Umbilical cord (tissue), 2 donors: ENCODE data around the gene ZNF287. TPM values are rescaled to one million over a fixed set of nuclear protein-coding genes. Genes with fewer than 3 reads are reported as not detected.
"Not testable (repeated sequence)": the region's sequence is repeated elsewhere in the genome, so short reads cannot be mapped to it uniquely, and the experiment has no call there.

Experiments
- DNase-seq: peaks from one replicate; pipeline ENCODE4 v3.0.0-alpha.2; 2015; ENCODE audit warnings: low spot score
- total RNA-seq: library from RNA; depleted of rRNA; stranded (reverse); fragments of >200 nt; gene quantifications from one replicate; pipeline ENCODE4 v1.2.3, GENCODE V29; 2014; ENCODE audit warnings: low replicate concordance; ENCODE audit not compliant: insufficient read depth

The ZNF287 gene
- 12.8 TPM for total RNA-seq

DNA sequence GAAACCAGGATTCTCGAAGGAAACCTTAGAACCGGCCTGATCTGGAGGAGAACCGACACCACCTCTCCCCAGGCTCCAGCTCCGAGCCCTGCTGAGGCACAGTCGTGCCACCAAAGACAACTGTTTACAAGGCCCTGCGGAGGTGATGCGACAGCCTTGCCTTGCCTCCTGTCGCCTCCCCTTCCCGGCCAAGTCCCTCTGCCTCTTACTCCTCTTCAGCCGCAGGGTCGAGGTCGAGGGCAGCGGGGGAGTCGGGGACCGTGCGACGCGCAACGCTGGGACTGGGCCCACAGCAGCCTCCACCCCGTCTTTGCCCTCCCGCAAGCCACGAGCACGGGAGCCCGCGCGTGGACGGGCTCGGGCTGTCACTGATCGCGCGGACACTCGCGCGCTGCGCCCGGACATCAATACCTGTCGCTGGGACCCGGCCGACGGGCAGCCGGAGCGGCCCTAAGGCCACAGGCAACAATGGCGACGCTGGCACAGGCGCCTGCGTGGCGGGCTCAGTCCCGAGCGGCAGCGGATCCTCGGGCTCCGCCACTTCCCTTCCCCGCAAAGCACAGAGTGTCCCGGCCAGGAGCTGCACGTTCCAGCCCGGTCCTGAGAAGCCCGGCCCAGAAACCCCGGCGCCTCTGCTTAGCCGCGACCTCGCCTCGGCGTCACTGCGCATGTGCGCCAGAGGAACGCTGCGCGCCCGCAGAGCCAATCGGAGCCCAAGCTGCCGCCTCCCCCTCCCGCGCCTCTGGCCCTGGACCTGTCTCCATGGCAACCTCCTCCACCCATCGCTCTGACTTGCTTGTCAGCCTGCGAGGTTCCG lies at the start of gene ZNF287:
Gene ZNF287 (minus strand): TSS at position 664 of the 817 bp plus-strand sequence. CDS start 1,473 bp downstream, outside the sequence.
- peak; percentile 97 for DNase-seq

DNA sequence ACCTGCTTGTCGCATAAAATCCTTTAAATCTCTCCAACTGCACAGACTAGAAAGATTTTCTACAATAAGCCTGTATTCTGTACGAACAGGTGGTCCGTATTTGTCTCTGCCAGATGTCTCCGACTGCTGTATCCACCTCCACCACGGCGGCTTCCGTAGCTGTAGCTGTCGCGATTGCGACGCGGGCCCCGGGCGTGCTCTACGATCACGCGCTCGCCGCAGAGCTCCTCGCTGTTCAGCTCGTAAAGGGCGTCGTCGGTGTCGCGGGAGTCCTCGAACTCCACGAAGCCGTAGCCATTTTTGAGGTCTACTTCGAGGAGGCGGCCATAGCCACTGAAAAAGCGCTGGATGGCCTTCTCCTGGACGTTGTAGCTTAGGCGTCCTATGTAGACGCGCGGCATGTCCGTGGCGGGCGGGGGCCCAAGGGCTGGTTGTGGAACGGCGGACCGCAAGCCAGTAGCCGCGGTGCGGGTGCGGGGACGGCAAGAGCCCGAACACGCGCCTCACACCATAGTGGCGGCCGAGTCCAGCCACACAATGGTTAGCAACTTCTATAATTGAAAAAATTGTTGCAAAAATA lies 48.6 kb upstream of the ZNF287 start:
- no peak for DNase-seq

GRCh38 chr17:16599537-16599936 lies 30.5 kb upstream of the ZNF287 start:
- DNase-seq, result no peak

DNA sequence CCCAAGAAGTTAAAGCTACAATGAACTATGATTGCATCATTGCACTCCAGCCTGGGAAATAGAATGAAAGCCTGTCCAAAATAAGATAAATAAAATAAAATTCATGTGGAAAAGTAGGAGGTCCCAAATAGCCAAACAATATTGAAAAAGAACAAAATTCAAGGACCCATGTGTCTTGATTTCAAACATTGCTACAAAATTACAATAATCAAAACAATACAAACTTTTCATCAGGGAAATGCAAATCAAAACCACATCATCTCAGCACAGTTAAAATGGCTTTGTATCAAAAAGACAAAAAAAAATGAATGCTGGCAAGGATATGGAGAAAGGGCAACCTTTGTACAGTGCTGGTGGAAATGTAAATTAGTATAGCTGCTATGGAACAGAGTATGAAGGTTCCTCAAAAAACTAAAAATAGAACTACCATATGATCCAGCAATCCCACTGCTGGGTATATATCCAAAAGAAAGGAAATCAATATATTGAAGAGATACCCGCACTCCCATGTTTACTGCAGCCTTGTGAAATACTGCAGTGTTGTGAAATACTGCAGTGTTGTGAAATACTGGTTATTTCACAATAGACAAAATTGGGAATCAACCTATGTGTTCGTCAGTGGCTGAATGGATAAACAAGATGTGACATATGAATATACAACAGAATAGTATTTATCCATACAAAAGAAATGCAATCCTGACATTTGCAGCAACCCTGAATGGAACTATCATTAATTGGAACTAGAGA lies 24.5 kb upstream of the ZNF287 start:
- no peak for DNase-seq

- peak; percentile 93 for DNase-seq
Measured at GRCh38 chr17:16589097-16589969, 20.3 kb upstream of the ZNF287 start.

DNA sequence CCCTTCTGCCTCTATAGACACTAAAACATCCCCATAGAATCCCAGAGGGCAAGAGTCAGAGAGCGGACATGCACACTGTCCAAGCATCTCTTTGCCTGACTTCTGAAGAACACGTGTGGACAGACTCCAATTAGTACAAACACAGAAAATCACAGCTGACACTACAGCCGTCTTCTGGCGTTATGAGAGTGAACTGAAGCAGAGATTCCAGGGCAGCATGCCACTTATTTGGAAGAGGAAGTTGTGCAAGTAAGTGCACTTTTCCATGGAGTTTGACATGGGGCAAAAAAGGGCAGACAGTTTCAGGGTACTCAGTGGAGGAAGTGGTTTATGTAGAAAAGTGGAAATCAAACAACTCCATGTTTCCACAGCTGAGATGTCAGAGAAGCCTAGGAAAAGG lies 16.8 kb upstream of the ZNF287 start:
- no peak for DNase-seq

DNA sequence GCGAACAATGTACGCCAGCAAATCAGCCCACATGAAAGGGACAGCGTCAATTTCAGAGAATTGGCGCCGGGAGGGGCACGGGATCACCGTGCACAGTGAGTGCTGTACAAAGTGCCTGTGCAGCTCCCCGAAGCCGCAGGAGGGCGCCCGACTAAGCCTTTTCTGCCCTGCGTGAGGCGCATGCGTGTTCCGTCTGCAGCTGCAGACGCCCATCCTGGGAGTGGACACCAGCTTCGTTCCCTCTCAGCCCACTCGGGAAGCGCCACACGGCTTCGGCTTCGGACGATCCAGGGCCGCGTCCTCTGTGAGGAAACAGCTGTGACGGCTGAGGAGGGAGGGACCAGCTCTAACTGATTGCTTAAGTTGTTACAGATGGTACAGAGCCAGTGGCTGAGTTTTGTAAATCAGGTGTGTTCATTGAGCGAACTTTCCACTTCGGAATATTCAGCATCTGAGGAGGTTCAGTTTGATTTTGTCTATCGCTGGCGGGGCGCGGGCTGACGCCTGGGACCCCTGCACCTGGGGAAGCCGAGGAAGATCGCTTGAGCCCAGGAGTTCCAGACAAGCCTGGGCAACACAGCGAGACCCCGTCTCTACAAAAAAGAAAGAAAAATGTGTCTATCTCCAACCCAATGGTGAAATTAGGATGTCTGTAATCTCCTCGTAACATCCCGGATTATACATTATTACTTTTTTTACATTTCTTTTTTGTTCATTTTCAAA lies 15.4 kb upstream of the ZNF287 start:
- DNase-seq, result peak; percentile 95

DNA sequence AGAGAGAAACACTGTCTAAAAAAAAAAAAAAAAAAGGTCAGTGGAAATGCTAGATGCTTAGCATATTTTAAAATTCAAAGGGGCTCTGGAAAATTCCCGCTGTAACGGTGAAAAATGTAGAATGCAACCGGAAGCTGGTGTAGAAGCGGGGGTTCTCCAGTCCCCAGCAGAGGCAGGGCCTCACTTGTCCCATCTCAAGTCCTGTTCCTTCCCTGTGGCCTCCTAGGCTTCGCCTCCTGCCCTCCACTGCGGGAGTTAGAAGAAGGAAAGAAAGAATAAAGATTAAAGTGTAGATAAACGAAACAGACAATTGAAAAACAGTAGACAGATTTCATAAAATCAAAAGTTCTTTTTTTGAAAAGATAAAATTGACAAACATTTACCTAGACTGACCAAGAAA lies 14.8 kb upstream of the ZNF287 start:
- no peak for DNase-seq

GRCh38 chr17:16573466-16573865 lies 4.5 kb upstream of the ZNF287 start:
- no peak for DNase-seq

DNA sequence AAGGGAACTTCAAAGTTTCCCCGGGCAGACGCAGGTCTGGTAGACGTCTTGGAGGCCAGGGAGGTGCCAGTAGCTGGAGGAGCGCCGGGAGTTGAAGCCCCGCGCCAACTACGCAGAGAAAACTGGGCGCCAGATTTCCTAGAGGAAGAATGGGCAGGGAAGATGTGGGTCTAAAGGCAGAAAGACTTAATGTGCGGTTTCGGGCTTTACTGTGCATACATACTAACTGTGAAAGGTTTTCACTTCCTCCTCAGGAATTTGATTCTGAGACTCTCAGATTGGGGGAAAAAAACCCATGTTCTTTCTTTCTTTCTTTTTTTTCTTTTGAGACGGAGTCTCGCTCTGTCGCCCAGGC lies 331 bp upstream of the ZNF287 start:
- no peak for DNase-seq

DNA sequence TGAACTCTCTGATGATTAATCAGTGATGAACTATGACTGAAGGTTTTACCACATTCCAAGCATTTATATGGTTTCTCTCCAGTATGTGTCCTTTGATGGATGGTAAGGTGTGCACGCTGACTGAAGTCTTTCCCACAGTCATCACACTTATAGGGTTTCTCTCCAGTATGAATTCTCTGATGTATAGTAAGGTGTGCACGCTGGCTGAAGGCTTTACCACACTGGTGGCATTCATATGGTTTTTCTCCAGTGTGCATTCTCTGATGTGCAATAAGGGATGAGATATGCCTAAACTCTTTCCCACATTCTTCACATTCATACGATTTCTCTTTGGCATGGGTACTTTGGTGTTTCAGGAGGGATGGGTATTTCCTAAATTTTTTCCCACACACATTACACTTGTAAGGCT lies 16.4 kb downstream of the ZNF287 start:
- DNase-seq, result no peak

GRCh38 chr17:16551878-16552636 lies 16.9 kb downstream of the ZNF287 start:
- no peak for DNase-seq

GRCh38 chr17:16537130-16537458 lies 31.9 kb downstream of the ZNF287 start:
- DNase-seq, result no peak

DNA sequence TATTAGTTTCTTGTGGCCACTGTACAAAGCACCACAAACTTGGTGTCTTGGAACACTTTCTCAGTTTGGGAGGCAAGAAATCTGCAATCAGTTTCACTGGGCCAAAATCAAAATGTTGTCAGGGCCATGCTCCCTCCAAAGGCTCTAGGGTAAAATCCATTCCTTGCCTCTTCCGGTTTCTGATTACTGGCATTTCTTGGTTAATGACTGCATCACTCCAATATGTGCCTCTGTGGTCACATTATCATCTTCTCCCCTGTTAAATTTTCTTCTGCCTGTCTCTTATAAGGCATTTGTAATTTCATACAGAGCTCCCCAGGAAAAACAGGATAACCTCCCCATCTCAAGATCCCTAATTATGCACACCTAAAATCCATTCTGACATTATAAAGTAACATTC lies 34.8 kb downstream of the ZNF287 start:
- no peak for DNase-seq

DNA sequence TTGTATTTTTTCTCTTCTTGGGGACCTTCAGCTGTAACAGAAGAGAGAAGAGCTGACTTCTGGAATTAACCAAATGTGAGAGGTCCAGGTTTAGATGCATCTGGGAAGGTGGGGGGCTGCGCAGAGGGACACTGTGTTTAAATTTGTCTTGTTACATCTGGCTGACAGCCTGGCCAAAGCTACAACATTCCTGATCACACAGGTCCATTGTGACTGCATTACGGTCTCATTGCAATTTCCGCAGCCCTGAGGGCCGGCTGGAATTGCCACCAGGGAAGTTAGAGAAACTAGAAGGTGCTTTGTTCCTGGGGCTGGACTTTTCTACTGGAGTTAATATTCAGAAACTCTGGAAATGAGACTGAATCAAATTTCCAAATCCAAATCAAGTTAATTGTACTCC lies 39.1 kb downstream of the ZNF287 start:
- no peak for DNase-seq

DNA sequence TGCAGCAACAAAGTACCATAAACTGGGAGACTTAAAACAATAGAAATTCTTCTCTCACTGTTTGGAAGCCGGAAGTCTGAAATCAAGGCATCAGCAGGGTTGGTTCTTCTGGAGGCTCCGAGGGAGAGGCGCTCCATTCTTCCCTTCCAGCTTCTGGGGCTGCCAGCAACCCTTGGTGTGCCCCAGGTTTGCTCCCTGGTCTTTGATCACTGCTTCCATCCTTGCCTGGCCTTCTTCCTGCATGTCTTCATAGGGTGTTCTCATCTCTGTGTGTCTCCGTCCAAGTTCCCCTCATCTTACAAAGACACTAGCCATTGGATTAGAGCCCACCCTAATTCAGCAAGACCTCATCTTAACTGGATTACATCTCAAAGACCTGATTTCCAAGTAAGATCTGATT lies 41.7 kb downstream of the ZNF287 start:
- no peak for DNase-seq

- DNase-seq, result not testable (repeated sequence)
Measured at GRCh38 chr17:16525556-16525955, 43.4 kb downstream of the ZNF287 start.

DNA sequence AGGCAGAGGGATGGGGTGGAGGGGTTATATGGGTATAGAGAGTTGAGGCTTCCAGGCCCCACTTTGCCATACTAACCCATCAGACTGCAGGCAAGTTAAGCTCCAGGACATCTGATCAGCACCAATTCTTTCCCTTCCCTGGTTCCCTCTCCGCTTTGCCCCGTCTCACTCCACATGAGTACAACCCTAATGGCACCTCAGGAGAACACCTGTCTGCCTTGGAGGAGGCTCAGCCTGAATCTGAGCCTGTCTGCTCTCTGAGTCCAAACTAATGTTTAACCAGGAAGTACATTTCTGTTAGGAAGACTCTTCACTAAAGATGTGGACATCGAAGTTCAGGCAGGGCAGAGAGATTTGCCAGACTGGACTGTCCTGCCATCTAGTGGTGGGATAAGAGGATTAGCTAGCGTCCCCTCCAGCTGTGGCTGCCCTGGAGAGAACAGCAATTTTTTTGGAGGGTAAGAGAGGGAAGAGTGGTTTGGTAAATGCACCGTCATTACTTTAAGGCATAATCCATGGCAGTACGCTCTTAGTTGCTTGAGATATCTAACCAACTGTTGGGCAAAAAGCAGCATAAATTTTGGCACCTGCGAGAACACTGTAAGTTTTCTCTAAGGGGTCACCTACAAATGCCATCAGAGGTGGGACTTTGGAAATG lies 47.8 kb downstream of the ZNF287 start:
- DNase-seq, result peak; percentile 93

DNA sequence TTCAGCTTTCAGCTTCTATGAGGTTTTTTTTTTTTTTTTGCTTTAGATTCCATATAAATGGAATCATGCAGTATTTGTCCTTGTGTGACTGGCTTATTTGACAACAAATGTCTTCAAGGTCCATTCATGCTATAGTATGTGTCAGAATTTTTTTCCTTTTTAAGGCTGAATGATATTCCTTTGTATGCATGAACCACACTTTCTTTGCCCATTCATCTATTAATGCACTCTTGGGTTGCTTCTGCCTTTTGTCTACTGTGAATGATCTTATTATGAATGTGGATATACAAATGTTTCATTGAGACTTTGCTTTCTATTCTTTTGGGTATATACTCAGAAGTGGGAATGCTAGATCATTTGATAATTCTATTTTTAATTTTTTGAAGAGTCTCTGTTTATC lies 50.0 kb downstream of the ZNF287 start:
- no peak for DNase-seq

DNA sequence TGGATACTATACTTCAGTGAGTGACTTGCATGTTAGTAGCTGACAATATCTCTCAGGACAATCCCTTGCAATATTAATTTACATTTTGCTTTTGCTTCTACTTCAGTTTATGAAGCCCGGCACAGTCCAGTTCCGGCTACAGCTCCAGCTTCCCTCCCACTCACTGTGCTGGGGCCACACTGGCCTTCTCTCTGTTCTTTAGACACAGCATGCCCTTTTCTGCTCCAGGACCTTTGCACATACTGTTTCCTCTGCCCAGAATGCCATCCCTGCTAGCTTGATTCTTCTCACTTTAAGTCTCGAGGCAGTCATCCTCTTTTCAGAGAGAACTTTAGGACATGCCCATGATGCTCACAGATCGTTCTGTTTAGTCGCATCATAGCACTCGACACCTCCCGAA lies 51.5 kb downstream of the ZNF287 start:
- DNase-seq, result no peak
